A549 (cell line): ENCODE results near the gene HNRNPR.

ENCODE experiments used
- CEBPB ChIP-seq, 2 experiments: fragments of >200 bp in 1 of 2; sonication (Bioruptor Twin) in 1 of 2; formaldehyde crosslinking in 1 of 2; IDR thresholded peaks; 2 replicates each; pipeline ENCODE4 v1.6.1; 2012 to 2016
- CTCF ChIP-seq: fragments of >200 bp; sonication (Bioruptor Twin); formaldehyde crosslinking; IDR thresholded peaks from 3 replicates; pipeline ENCODE4 v1.5.1; 2016
- ELK1 ChIP-seq: fragments of 150-350 bp; IDR thresholded peaks from 2 replicates; pipeline ENCODE4 v1.6.1; 2014; ENCODE audit warnings: low read depth, mild to moderate bottlenecking, low read length
- EP300 ChIP-seq, 2 experiments: fragments of >200 bp; sonication (Bioruptor Twin); formaldehyde crosslinking; IDR thresholded peaks; 2 replicates in 1 of 2; 3 replicates in 1 of 2; pipeline ENCODE4 v1.6.1; 2016 to 2017
- GATA3 ChIP-seq: IDR thresholded peaks from 2 replicates; pipeline ENCODE4 v1.6.1; 2012; ENCODE audit warnings: borderline replicate concordance
- JUNB ChIP-seq: fragments of >200 bp; sonication (Bioruptor Twin); formaldehyde crosslinking; IDR thresholded peaks from 2 replicates; pipeline ENCODE4 v1.6.1; 2016
- MAX ChIP-seq: IDR thresholded peaks from 2 replicates; pipeline ENCODE4 v1.6.1; 2012
- POLR2A ChIP-seq: IDR thresholded peaks from 2 replicates; pipeline ENCODE4 v1.6.1; 2012; ENCODE audit warnings: mild to moderate bottlenecking, low read length
- REST ChIP-seq: fragments of 200-600 bp; sonication (generic); IDR thresholded peaks from 2 replicates; pipeline ENCODE4 v1.6.1; 2016; ENCODE audit warnings: antibody characterized with exemption, mild to moderate bottlenecking, moderate library complexity
- RFX5 ChIP-seq: fragments of 450-650 bp; IDR thresholded peaks from 2 replicates; pipeline ENCODE4 v1.7.1; 2014; ENCODE audit warnings: antibody characterized with exemption, mild to moderate bottlenecking, moderate library complexity
- SMC3 ChIP-seq: fragments of >200 bp; sonication (Bioruptor Twin); formaldehyde crosslinking; IDR thresholded peaks from 3 replicates; pipeline ENCODE4 v1.6.1; 2018; ENCODE audit warnings: inconsistent platforms
- USF2 ChIP-seq: fragments of 450-650 bp; IDR thresholded peaks from 2 replicates; pipeline ENCODE4 v1.6.1; 2014; ENCODE audit warnings: antibody characterized with exemption

- TF ChIP-seq RFX5 (no peak), CTCF (no peak), REST (no peak), EP300 (IDR thresholded peaks at IDR 0.05) (no peak), SMC3 (no peak), POLR2A (no peak), MAX (no peak), ELK1 (no peak), JUNB (no peak), CEBPB (IDR thresholded peaks at IDR 0.05) (no peak), USF2 (no peak), GATA3 (no peak)
These were observed 2.0 kb downstream of the HNRNPR start for GRCh38 chr1:23341931-23342692.
